ENCODE measurements around the gene IRAK2. TPM values are rescaled to one million over a fixed set of nuclear protein-coding genes. Genes with fewer than 3 reads are reported as not detected.

IRAK2 gene
- total RNA-seq, 1 donor from 2014 or later = 2.0 TPM

GRCh38 chr3:10289077-10289476, 124.4 kb downstream of the IRAK2 start:
- DNase-seq (ENCODE audit: missing footprints) = no peak
- no peak for ATAC-seq
- intact Hi-C loops (cut with DNase I) = no loop called here

- ATAC-seq = no peak
- intact Hi-C loops (cut with DNase I) = no loop called here
- no peak for DNase-seq (ENCODE audit: missing footprints)
Measured at GRCh38 chr3:10289787-10290355, 125.2 kb downstream of the IRAK2 start.

GRCh38 chr3:10290481-10291176, 125.9 kb downstream of the IRAK2 start:
- DNase-seq (ENCODE audit: missing footprints) (no peak), ATAC-seq (no peak)
- intact Hi-C loops (cut with DNase I) = no loop called here

- ATAC-seq (no peak), DNase-seq (ENCODE audit: missing footprints) (no peak)
- intact Hi-C loops (cut with DNase I) = no loop called here
Measured at GRCh38 chr3:10291641-10292040, 126.9 kb downstream of the IRAK2 start.

GRCh38 chr3:10292505-10293419, 128.0 kb downstream of the IRAK2 start, which contains the start of gene GHRL:
Gene GHRL (minus strand): TSS chr3:10292947. CDS start chr3:10290180, 2,767 bp downstream.
- ATAC-seq (no peak), DNase-seq (ENCODE audit: missing footprints) (no peak)

More at GRCh38 chr3:10292505-10293419, 128.0 kb downstream of the IRAK2 start, which contains the start of gene GHRL:
- intact Hi-C loops (cut with DNase I) = no loop called here

Other genes starting within 250 kb of the IRAK2 start
- gene IL17RC, start 247.8 kb upstream of the IRAK2 start, total RNA-seq = 33.7 TPM
- 67.5 TPM for gene CRELD1, start 231.1 kb upstream of the IRAK2 start, total RNA-seq
- 0.57 TPM for gene PRRT3, start 212.5 kb upstream of the IRAK2 start, total RNA-seq
- 108 TPM for gene EMC3, start 178.1 kb upstream of the IRAK2 start, total RNA-seq
- 1.0 TPM for gene FANCD2, start 138.5 kb upstream of the IRAK2 start, total RNA-seq
- not detected for gene FANCD2OS, start 56.7 kb upstream of the IRAK2 start, total RNA-seq
- gene BRK1, start 49.2 kb upstream of the IRAK2 start, total RNA-seq = 98.2 TPM
- gene VHL, start 23.1 kb upstream of the IRAK2 start, total RNA-seq = 13.1 TPM
- 15.1 TPM for gene TATDN2, start 83.5 kb downstream of the IRAK2 start, total RNA-seq
- gene GHRL, start 128.0 kb downstream of the IRAK2 start, total RNA-seq = 0.30 TPM
- 52.4 TPM for gene SEC13, start 156.2 kb downstream of the IRAK2 start, total RNA-seq